Cardiac muscle cell (in vitro differentiated cells and primary cell): ENCODE results near the gene ADAMTS6. TPM values are rescaled to one million over a fixed set of nuclear protein-coding genes. Genes with fewer than 3 reads are reported as not detected.
A peak's percentile ranks its signal among the peaks of the same experiment; 100 is the strongest.

ENCODE experiments used
- DNase-seq, 2 donors: peaks; one replicate each; pipeline versions ENCODE4 v3.0.0 to v3.0.0-alpha.2; 2010 to 2017; ENCODE audit warnings: low read depth in 1 of 2, low spot score in 1 of 2
- H3K27ac ChIP-seq: fragments of 200-600 bp; sonication (generic); 2 replicates; pipeline ENCODE4 v1.5.1; 2016
- H3K27me3 ChIP-seq: fragments of 200-600 bp; sonication (generic); 2 replicates; pipeline ENCODE4 v1.6.0; 2016; ENCODE audit warnings: control low read depth
- H3K36me3 ChIP-seq: fragments of 200-600 bp; sonication (generic); 2 replicates; pipeline ENCODE4 v1.5.1; 2016; ENCODE audit warnings: control low read depth
- H3K4me1 ChIP-seq: fragments of 200-600 bp; sonication (generic); 2 replicates; pipeline ENCODE4 v1.8.1; 2017; ENCODE audit warnings: low read depth, mild to moderate bottlenecking, mixed run types
- H3K4me3 ChIP-seq: fragments of 200-600 bp; sonication (generic); 2 replicates; pipeline ENCODE4 v1.5.1; 2016; ENCODE audit warnings: mild to moderate bottlenecking
- H3K9me3 ChIP-seq: fragments of 200-600 bp; sonication (generic); 2 replicates; pipeline ENCODE4 v1.5.1; 2017; ENCODE audit warnings: low read depth, mild to moderate bottlenecking, control low read depth
- CTCF ChIP-seq: IDR thresholded peaks from 2 replicates; pipeline ENCODE4 v1.5.1; 2012; ENCODE audit warnings: low read depth, mild to moderate bottlenecking, low read length
- polyA plus RNA-seq: library from polyadenylated mRNA; unstranded; fragments of >200 nt; fragmentation: Nextera tagmentation; extraction: Ambion mirVana; gene quantifications from 2 replicates; pipeline ENCODE4 v1.2.1, GENCODE V29; 2016
- total RNA-seq: library from RNA; depleted of rRNA; stranded (reverse); fragments of >200 nt; gene quantifications from 2 replicates; pipeline ENCODE4 v1.2.3, GENCODE V29; 2016

Gene ADAMTS6
- total and polyA plus RNA-seq, 2 experiments from 2014 or later: 3.3 to 21.2 TPM

DNA sequence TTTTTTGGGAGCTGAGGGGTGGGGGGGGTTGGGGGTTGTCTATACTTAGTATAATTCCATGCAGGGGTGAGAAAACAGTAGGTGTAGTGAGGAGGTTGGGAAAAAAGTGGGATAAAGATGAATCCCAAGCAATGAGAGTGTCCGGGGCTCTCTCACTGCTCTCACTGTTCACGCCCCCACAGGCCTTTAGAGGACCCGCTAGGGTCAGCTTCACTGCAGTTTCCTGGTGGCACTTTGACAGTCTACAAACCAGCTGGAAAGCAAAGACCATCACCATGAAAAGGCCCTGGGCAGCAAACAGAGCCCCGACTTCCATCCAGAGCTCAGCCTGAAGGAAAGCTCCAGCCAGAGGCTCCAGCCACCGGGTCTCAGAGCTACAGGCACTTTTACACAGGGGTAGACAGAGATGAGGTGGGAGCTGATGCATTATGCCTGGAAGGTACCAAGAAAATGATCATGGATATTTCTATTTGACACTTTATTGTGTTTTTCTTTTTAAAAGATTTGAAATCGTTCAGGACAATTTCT lies 355.1 kb downstream of the ADAMTS6 start:
- no peak overlapping the region for H3K4me3 ChIP-seq
- TF ChIP-seq CTCF: no peak
- no peaks in the 10 kb centered on the region for H3K9me3 ChIP-seq
- no peaks in the 10 kb centered on the region for H3K27me3 ChIP-seq
- peak in 1 of 2 donors; percentile 10 for DNase-seq
- H3K36me3 ChIP-seq: no peaks in the 10 kb centered on the region
- H3K4me1 ChIP-seq: peaks cover 9% of the 10 kb centered on the region
- H3K27ac ChIP-seq: no peak overlapping the region

DNA sequence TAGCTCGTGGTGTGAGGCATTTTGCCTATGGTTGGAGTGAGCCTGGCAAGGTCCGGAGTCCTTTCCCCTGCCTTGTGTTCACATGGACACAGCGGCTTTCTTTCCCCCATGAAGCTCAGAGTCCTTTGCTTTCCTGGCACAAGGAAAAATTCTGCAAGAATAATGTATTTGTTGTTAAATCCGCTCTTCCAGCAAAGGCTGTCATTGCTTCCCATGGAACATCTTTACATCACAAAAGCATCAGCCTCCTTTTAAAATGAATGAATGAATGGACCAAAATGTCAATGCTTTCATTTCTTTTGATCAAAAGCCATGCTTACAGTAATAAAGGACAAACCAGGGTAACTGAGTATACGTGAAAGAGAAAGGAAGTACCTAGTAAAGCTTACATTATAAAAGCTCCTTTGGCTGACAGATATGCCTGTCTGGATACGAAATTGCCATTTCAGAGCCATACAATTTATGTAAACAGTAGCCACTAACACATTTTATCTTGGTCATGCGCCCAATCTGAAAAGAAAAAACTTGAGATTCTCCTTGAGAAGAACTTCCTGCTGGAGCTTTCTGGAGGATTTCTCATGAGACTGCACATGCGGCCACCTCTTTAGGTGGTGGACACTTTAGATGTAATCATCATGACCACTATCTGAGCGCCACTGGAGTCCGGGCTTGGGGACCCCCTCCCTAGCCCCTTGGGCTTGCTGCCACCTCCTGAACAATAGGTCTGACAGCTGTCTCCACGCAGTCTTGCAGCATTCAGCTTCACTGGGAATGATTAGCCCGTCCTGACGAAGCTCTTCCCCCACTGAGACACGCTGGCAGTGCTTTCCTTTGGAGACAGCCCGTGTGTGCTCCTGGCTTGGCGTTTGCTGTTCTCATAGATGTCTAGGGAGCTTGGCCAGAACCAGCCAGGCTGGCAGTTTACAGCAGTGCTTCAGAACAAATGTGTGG lies 355.9 kb downstream of the ADAMTS6 start:
- no peak for TF ChIP-seq CTCF
- Histone ChIP-seq H3K9me3 (no peaks in the 10 kb centered on the region), H3K36me3 (no peaks in the 10 kb centered on the region), H3K27ac (no peak overlapping the region), H3K27me3 (no peaks in the 10 kb centered on the region), H3K4me3 (no peak overlapping the region), H3K4me1 (peaks cover 9% of the 10 kb centered on the region)
- DNase-seq: peak in 1 of 2 donors; percentile 66

DNA sequence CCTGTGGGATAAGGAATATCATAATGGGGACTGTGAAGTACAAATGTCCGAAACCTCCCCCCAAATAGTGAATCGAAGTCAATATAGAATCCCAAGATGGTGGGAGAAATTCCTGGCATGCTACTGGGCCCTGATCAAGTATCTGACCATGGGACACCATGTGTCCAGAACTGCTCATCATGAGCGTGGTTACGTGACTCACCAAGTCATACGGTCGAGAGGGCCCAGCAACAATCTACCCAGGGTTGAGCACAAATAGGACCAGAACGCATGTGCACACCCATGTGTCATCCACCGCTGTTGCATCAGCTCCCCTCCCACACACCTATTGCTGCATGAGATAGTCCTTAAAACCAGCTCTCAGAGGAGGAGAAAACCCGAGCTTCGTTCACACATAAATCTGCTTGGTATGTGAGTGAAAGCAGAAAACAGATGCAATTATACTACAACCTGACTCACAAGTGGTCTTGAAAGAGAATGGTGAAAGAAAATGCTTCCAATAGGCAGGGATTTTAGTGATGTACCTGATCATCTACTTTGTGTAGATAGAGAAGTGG lies 359.8 kb downstream of the ADAMTS6 start:
- peak in 1 of 2 donors; percentile 74 for DNase-seq
- no peaks in the 10 kb centered on the region for H3K27me3 ChIP-seq
- H3K4me1 ChIP-seq: no peaks in the 10 kb centered on the region

GRCh38 chr5:65120371-65120967 lies 361.3 kb downstream of the ADAMTS6 start:
- TF ChIP-seq CTCF: no peak
- DNase-seq: no peak

More for the DNA sequence above, 359.8 kb downstream of the ADAMTS6 start:
- Histone ChIP-seq H3K4me3 (no peak overlapping the region), H3K36me3 (no peaks in the 10 kb centered on the region), H3K27ac (no peak overlapping the region), H3K9me3 (no peaks in the 10 kb centered on the region)
- no peak for TF ChIP-seq CTCF

GRCh38 chr5:65117525-65117924 lies 364.2 kb downstream of the ADAMTS6 start:
- H3K27ac ChIP-seq: no peak overlapping the region
- no peak for DNase-seq
- no peaks in the 10 kb centered on the region for H3K4me1 ChIP-seq
- H3K9me3 ChIP-seq: no peaks in the 10 kb centered on the region
- no peaks in the 10 kb centered on the region for H3K36me3 ChIP-seq
- no peaks in the 10 kb centered on the region for H3K27me3 ChIP-seq
- TF ChIP-seq CTCF: no peak
- no peak overlapping the region for H3K4me3 ChIP-seq

More at GRCh38 chr5:65120371-65120967, 361.3 kb downstream of the ADAMTS6 start:
- H3K4me1 ChIP-seq: no peaks in the 10 kb centered on the region
- H3K4me3 ChIP-seq: no peak overlapping the region
- H3K27me3 ChIP-seq: no peaks in the 10 kb centered on the region
- H3K27ac ChIP-seq: no peak overlapping the region
- H3K9me3 ChIP-seq: no peaks in the 10 kb centered on the region
- H3K36me3 ChIP-seq: no peaks in the 10 kb centered on the region
